ENCODE data around the gene B4GALT3.

- TF ChIP-seq CTCF (IDR thresholded peaks at IDR 0.05) = no peak
- no peak for TF ChIP-seq EP300 (IDR thresholded peaks at IDR 0.05)
These were observed 20.4 kb upstream of the B4GALT3 start for GRCh38 chr1:161197560-161198193.

All from upper lobe of left lung (tissue), 4 donors.